Upper lobe of left lung (tissue), 6 donors: Measurements from ENCODE around the gene HMGCS1. TPM values are rescaled to one million over a fixed set of nuclear protein-coding genes. Genes with fewer than 3 reads are reported as not detected.

Experiments used
- ATAC-seq, 2 donors: fragments of 200-7000 bp; cut with Tn5 transposase; one replicate each; pipeline ENCODE4 v1.9.1; 2022; ENCODE audit warnings: mild to moderate bottlenecking in 2 of 2, moderate library complexity in 2 of 2; ENCODE audit not compliant: low FRiP score in 2 of 2
- DNase-seq, 2 donors: peaks; one replicate each; pipeline ENCODE4 v3.0.0-alpha.2; 2019 to 2020
- H3K27ac ChIP-seq, 4 donors: fragments of 200-600 bp; sonication (generic); one replicate each; pipeline ENCODE4 v1.5.1; 2016 to 2019
- H3K27me3 ChIP-seq, 4 donors: fragments of 200-600 bp; sonication (generic); one replicate each; pipeline ENCODE4 v1.5.1; 2017 to 2019
- H3K36me3 ChIP-seq, 4 donors: fragments of 200-600 bp; sonication (generic); one replicate each; pipeline ENCODE4 v1.5.1; 2016 to 2019
- H3K4me1 ChIP-seq, 4 donors: fragments of 200-600 bp; sonication (generic); one replicate each; pipeline ENCODE4 v1.5.1; 2018 to 2019
- H3K4me3 ChIP-seq, 4 donors: fragments of 200-600 bp; sonication (generic); one replicate each; pipeline ENCODE4 v1.5.1; 2017 to 2019; ENCODE audit warnings: mild to moderate bottlenecking in 2 of 4, moderate library complexity in 1 of 4
- H3K9me3 ChIP-seq, 4 donors: fragments of 200-600 bp; sonication (generic); one replicate each; pipeline ENCODE4 v1.5.1; 2018 to 2019
- CTCF ChIP-seq, 6 experiments: fragments of 450-650 bp in 4 of 6; fragments of 200-600 bp in 2 of 6; sonication (generic) in 2 of 6; IDR thresholded peaks; one replicate each; pipeline ENCODE4 v1.5.1; 2016 to 2019; ENCODE audit warnings: antibody characterized with exemption in 6 of 6
- EP300 ChIP-seq, 4 donors: sonication (generic); formaldehyde crosslinking; IDR thresholded peaks; one replicate each; pipeline ENCODE4 v1.5.1; 2017; ENCODE audit warnings: antibody characterized with exemption in 4 of 4, control low read depth in 2 of 4
- POLR2A ChIP-seq, 4 donors: fragments of 450-650 bp; IDR thresholded peaks; one replicate each; pipeline ENCODE4 v1.5.1; 2016 to 2017; ENCODE audit warnings: antibody characterized with exemption in 4 of 4, mild to moderate bottlenecking in 2 of 4
- POLR2AphosphoS5 ChIP-seq, 2 donors: sonication (generic); formaldehyde crosslinking; IDR thresholded peaks; one replicate each; pipeline ENCODE4 v1.5.1; 2017; ENCODE audit warnings: antibody characterized with exemption in 2 of 2
- WGBS, 2 donors: methylation state at CpG; one replicate each; pipeline ENCODE4 v1.1.5; 2017 to 2018; 5-methylcytosine and 5-hydroxymethylcytosine counted together
- total RNA-seq, 6 donors: library from RNA; depleted of rRNA in 4 of 6; stranded (reverse); fragments of >200 nt in 4 of 6; gene quantifications; one replicate each; pipeline versions ENCODE4 v1.1.0 to v1.2.1, GENCODE V29; 2016 to 2021
- donor health status: DM: no; HTN: no; CAD: no; lungs with moderate emphysema.
- donor health status: DM: no; HTN: yes; CAD: no; lungs with severe emphysema.

The HMGCS1 gene
- total RNA-seq, 6 donors from 2014 or later, result 47.1 to 174 (median 107) TPM

GRCh38 chr5:43298443-43298842 lies 14.8 kb downstream of the HMGCS1 start:
- H3K4me1 ChIP-seq, result peaks cover 8 to 15% (median 10%) of the 10 kb centered on the region in 4 donors
- H3K9me3 ChIP-seq, result no peaks in the 10 kb centered on the region
- WGBS, 2 donors, result 97 to 98% methylated on average over 5 of the region's 5 CpGs
- no peak for TF ChIP-seq POLR2A (IDR thresholded peaks at IDR 0.05)
- TF ChIP-seq POLR2AphosphoS5 (IDR thresholded peaks at IDR 0.05), result no peak
- no peak for TF ChIP-seq CTCF (IDR thresholded peaks at IDR 0.05)
- no peak for TF ChIP-seq EP300 (IDR thresholded peaks at IDR 0.05)
- ATAC-seq, result no peak
- H3K4me3 ChIP-seq, result no peak overlapping the region
- no peak overlapping the region for H3K27ac ChIP-seq
- no peaks in the 10 kb centered on the region for H3K27me3 ChIP-seq
- DNase-seq, result no peak
- H3K36me3 ChIP-seq, result peaks cover 30 to 56% (median 44%) of the 10 kb centered on the region in 4 donors

- Histone ChIP-seq H3K4me3 (no peak overlapping the region), H3K27me3 (no peaks in the 10 kb centered on the region), H3K4me1 (peaks cover 0 to 5% (median 4%) of the 10 kb centered on the region in 4 donors), H3K36me3 (peaks cover 38 to 72% (median 56%) of the 10 kb centered on the region in 4 donors), H3K9me3 (no peaks in the 10 kb centered on the region), H3K27ac (no peak overlapping the region)
- 93 to 100% methylated on average over 2 of the region's 2 CpGs for WGBS, 2 donors
- DNase-seq, result no peak
- TF ChIP-seq EP300 (IDR thresholded peaks at IDR 0.05), result no peak
- ATAC-seq, result no peak
Observed at GRCh38 chr5:43296835-43297234, 16.4 kb downstream of the HMGCS1 start.

GRCh38 chr5:43295202-43295601 lies 18.0 kb downstream of the HMGCS1 start:
- Histone ChIP-seq H3K4me1 (no peaks in the 10 kb centered on the region), H3K27me3 (no peaks in the 10 kb centered on the region), H3K4me3 (no peak overlapping the region), H3K27ac (no peak overlapping the region), H3K9me3 (no peaks in the 10 kb centered on the region), H3K36me3 (peaks cover 46 to 88% (median 62%) of the 10 kb centered on the region in 4 donors)
- 74 to 78% methylated on average over 2 of the region's 2 CpGs for WGBS, 2 donors
- no peak for ATAC-seq
- TF ChIP-seq EP300 (IDR thresholded peaks at IDR 0.05) (no peak), CTCF (IDR thresholded peaks at IDR 0.05) (no peak), POLR2A (IDR thresholded peaks at IDR 0.05) (no peak)
- DNase-seq, result no peak

GRCh38 chr5:43294226-43294625 lies 19.0 kb downstream of the HMGCS1 start:
- DNase-seq (no peak), ATAC-seq (no peak)
- Histone ChIP-seq H3K36me3 (peaks cover 46 to 91% (median 61%) of the 10 kb centered on the region in 4 donors), H3K27ac (no peak overlapping the region), H3K4me3 (no peak overlapping the region), H3K27me3 (no peaks in the 10 kb centered on the region), H3K4me1 (no peaks in the 10 kb centered on the region), H3K9me3 (no peaks in the 10 kb centered on the region)
- no peak for TF ChIP-seq CTCF (IDR thresholded peaks at IDR 0.05)
- TF ChIP-seq POLR2AphosphoS5 (IDR thresholded peaks at IDR 0.05), result no peak
- no peak for TF ChIP-seq POLR2A (IDR thresholded peaks at IDR 0.05)
- TF ChIP-seq EP300 (IDR thresholded peaks at IDR 0.05), result no peak

GRCh38 chr5:43290726-43291125 lies 22.5 kb downstream of the HMGCS1 start:
- DNase-seq (no peak), ATAC-seq (no peak)
- Histone ChIP-seq H3K27ac (no peak overlapping the region), H3K27me3 (no peaks in the 10 kb centered on the region), H3K36me3 (peaks cover 35 to 75% (median 56%) of the 10 kb centered on the region in 4 donors), H3K9me3 (no peaks in the 10 kb centered on the region), H3K4me3 (no peak overlapping the region), H3K4me1 (no peaks in the 10 kb centered on the region)
- WGBS, 2 donors, result 56 to 60% methylated on average over 2 of the region's 2 CpGs
- TF ChIP-seq POLR2AphosphoS5 (IDR thresholded peaks at IDR 0.05) (no peak), EP300 (IDR thresholded peaks at IDR 0.05) (no peak), CTCF (IDR thresholded peaks at IDR 0.05) (no peak), POLR2A (IDR thresholded peaks at IDR 0.05) (no peak)
